EL (cell line): ENCODE measurements around the gene PHTF1.

Experiments
- DNase-seq: peaks from one replicate; pipeline ENCODE4 v3.0.0-alpha.2; 2016

PHTF1 gene

GRCh38 chr1:113714606-113715269, 44.5 kb downstream of the PHTF1 start:
- DNase-seq, result no peak

DNA sequence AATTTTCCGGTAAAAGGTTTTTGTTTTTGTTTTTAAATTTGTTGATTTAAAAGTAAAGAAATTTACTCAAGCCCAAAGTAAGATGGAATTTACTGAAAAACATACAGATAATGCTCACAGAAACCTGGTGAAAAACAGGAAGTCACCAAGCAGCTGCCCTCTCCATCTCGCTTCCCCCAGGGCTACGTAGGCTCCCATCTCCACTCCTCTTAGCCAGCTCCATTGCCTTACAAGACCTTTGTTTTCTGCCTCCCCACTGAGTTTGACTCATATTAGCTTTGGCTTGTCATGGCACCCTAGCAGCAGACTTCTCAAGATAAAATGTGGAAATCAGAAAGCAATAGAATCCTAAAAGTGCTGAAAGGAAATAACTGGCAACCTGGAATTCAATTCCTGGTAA, 57.9 kb downstream of the PHTF1 start:
- no peak for DNase-seq

- no peak for DNase-seq
Measured at GRCh38 chr1:113694910-113695309, 64.4 kb downstream of the PHTF1 start.

DNA sequence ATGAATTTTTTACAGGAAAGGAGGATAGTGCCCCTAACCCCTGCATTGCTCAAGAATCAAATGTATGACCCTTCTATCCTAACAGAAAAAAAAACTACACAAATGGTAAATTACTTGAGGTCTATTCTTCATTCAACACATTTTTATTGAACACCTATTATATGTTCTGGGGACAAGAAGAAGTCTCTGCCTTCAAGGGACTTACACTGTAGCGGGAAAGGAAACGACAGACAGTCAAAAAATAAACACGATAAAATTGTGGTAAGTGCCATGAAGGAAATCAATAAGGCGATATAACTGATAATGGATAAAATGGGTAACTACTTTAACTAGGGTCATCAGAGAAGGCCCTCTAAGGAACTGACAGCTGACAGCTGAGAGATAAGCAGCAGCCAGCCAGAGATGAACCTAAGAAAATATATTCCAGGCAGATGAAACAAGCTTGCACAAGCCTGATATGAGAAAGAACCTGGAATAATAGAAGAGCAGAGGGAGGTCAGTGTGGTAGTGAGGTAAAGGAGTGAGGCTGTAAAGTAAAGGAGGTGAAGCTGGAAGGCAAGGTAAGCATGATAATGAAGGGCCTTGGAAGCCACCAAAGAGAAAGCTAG, 66.4 kb downstream of the PHTF1 start:
- DNase-seq, result no peak

DNA sequence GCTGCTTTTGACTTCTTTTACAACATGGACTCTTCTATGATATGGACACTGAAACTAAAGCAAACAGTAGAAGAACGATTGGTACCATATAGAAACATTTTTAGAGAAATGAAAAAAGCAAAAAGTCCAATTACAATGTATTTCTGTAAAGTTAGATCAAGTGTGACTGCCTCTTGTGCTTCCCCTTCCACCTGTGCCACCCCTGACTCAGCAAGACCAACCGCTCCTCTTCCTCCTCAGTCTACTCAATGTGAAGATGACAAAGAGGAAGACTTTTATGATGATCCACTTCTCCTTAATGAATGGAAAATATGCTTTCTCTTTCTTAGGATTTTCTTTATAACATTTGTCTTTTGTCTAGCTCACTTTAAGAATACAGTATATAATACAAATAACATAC, 66.9 kb downstream of the PHTF1 start:
- DNase-seq, result no peak

- no peak for DNase-seq
Measured at GRCh38 chr1:113691184-113691583, 68.1 kb downstream of the PHTF1 start.

GRCh38 chr1:113686891-113687618, 72.2 kb downstream of the PHTF1 start:
- DNase-seq, result no peak

GRCh38 chr1:113684153-113684541, 75.1 kb downstream of the PHTF1 start:
- peak; percentile 6 for DNase-seq

DNA sequence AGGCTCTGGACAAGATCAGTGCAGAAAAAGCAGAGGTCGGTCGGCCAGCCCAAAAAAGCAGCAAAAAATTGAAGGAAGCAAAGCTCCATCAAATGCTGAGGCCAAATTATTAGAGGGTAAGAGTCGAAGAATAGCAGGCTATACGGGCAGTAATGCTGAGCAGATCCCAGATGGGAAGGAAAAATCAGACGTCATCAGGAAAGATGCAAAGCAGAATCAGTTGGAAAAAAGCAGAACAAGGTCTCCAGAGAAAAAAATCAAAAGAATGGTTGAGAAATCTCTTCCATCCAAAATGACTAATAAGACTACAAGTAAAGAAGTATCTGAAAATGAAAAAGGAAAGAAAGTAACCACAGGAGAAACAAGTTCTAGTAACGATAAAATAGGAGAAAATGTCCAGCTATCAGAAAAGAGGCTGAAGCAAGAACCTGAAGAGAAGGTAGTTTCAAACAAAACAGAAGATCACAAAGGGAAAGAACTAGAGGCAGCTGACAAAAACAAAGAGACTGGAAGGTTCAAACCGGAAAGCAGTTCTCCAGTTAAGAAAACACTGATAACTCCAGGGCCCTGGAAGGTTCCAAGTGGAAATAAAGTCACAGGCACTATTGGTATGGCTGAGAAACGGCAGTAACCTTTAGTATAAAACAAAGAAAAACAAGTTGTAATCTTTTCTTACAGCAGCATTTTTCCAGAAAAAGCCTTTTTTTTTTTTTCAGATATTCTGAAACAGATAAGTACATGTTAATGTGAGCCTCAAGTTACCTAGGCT, 75.7 kb downstream of the PHTF1 start:
- no peak for DNase-seq

DNA sequence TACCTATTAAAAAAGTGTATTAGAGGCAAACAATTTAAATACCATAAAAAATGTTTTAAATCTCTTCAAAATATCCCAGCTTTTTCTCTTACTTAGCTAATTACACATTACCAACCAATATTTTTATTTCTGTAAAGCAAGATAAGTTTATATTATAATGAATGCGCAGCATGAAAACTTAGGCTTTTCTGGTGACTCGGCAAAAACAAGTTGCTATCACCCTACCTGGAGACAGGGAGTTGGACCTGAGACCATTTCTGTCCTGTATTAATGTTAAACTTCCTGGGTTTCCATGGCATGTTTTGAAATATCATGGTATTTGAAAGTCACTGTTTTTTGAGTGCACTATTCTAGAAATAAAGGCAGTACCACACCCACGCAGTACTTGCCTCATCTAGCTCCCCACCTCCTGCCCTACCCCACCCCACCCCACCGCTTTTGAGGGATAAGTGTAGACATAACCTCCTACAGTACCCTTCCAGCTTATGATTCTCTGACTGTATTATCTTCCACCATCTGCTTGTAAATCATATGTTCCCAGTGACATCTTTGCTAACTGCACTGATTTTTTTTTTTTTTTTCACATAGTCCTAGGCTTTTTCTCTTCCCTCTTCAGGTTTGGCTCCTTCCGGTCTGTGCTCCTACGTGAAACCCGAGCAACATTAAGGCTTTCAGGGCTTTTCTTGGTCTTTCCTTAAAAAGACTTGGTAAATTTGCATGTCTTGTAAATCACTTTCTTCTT, 77.5 kb downstream of the PHTF1 start:
- no peak for DNase-seq

DNA sequence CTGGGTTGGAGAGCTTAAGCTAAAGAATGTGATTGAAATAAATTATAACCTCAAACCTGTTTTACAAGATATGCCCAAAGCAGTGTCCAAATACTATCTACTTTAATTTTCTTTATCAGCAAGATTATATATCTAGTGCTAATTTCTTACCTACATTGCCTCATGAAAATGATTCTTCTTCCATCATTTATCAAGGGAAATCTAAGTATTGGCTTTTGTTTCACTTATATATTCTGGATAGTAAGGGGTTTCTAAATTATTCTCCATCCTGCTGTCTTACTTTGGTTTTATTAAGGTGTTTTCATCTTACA, 81.2 kb downstream of the PHTF1 start:
- DNase-seq, result no peak

DNA sequence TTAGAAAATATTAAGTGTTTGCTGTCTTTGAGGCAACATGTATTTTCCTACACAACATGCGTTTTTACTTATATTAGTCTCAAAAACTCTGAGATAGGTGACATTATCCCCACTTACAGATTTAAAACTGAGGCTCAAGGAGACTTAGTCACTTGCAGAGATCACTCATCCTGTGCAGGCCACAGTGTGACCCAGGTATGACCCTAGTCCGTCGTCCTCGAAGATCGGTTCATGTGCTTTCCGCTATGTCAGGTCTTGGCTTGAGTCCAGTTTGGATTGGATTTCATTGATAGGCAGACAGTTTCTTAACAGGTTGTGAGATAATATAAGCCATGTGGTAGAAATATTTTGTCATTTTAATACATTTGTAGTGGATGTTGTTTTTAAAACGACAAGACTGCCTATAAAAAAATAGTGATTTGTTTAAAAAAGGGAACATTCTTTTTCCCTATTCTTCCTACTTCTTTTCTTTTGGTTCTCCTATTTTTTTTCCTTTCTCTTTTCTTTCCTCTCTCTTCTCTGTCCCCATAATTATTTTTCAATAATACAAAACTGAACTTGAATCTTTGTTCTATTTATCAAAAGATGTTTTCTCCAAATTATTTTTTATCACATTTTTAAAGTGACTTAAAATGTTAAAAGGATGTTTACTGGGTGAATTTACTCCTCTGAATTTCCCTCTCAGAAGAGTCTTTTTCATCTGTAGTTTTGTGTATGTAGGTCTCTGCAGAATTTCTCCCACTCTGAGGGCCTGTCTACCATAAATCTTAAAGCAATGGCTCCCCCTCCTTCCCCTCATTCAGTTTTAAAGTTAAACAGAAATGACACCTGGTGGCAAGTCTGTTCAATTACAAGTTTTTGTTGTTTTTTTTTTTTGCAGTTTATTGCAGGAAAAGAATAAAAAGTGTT, 81.8 kb downstream of the PHTF1 start:
- DNase-seq, result peak; percentile 52

GRCh38 chr1:113676524-113676923, 82.8 kb downstream of the PHTF1 start:
- DNase-seq, result no peak

DNA sequence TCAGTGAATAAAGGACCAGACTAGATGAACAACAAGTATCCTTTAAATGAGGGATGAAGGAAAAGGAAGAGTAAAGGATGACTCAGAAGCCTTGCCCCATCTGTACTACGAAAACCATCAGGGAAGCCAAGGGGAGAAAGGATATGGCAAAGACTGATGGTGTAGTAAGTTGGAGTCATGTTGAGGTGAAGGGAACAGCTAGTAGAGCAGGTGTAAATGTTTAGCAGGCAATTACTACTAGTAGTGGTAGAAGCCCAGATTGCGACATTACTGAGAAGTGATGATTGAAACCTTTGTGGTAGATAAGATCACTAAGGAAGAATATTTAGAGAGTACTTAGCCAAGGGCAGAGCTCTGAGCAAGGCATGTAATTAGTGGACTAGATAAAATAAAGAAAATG, 84.0 kb downstream of the PHTF1 start:
- peak; percentile 2 for DNase-seq

GRCh38 chr1:113674591-113674990, 84.7 kb downstream of the PHTF1 start:
- no peak for DNase-seq

GRCh38 chr1:113672491-113672890, 86.8 kb downstream of the PHTF1 start:
- no peak for DNase-seq

DNA sequence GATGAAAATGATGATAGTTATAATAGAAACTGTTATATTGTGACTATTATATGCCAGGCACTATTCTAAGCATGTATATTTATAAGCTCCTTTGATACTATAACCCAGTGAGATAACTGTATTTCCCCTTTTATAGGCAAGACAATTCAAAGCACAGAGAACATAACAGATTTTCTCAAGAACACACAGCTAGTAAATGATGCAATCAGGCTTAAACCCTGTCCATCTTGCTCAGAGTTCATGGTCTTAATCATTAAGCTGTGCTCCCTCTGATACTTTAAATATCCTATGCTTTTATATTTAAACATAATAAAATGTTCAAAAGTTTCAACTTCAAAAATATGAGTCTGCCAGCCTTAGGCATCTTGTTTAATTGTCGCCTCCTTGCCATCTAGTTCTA, 88.6 kb downstream of the PHTF1 start:
- DNase-seq, result no peak

- no peak for DNase-seq
Measured at GRCh38 chr1:113669988-113670387, 89.3 kb downstream of the PHTF1 start.

GRCh38 chr1:113666126-113666525, 93.2 kb downstream of the PHTF1 start:
- DNase-seq, result no peak

DNA sequence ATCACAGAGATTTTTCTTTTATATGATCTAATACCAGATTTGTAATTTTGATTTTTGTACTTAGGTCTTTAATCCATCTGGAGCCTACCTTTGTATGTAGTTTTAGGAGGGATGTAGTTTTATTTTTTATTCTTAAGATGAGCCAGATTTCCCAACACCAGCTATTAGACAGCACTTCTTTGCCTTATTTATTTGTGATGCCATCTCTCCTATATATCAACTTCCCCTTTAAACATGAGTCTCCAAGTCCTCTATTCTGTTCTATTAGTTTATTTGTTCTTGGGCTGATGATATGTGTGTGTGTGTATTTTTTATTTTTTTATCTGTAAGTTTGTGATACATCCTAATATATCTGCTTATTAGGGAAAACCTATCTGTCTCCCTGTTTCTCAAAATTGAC, 94.2 kb downstream of the PHTF1 start:
- no peak for DNase-seq

- DNase-seq, result peak; percentile 35
Measured at GRCh38 chr1:113663165-113663951, 95.9 kb downstream of the PHTF1 start.
